MV-4-11 (cell line): ENCODE measurements around the gene TLL1.

Experiments
- DNase-seq: peaks from one replicate; lab custom pipeline; 2025; lab: John Stamatoyannopoulos, UW

The TLL1 gene

DNA sequence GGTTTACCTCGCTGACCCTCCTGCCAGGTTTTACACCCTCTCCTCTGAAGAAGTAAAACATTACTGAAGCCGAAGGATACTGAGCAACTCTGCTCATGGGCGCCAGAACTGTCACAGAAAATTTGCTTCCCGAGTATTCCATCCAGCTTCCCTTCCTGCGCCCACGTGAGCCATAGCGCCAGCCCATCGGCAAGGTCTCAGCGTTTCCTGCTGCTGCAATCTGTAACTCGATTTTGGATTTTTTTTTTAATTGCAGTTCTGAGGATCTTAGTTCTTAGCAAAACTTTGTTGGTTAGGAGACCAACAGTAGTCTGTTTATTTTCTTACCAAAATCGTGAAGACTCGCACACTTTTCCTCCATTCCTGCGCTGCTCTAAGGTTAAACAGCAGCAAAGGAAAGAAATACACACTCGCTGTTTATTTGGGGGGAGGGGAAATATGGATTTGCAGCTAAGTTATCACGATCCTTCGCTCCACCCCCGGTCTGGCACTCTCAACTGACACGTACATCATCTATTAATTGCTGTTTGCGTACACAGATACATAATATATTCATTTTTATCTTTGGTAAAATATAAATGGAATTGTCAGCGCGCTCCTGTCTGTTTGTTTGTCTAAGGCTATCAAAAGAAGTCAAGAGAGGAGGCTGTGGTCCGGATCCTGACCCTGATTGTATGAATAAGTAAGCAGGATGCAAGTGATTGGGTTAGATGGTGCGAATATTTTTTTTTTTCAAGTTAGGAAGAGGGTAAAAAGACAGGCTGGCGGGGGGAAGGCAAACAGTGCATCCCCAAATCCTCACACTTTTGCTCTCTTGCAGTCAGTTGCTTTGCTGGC, at the start of gene TLL1:
Gene TLL1, plus strand, starts transcription at position 777 of the 837 bp plus-strand sequence. CDS start 668 bp downstream, outside the sequence.
- no peak for DNase-seq

DNA sequence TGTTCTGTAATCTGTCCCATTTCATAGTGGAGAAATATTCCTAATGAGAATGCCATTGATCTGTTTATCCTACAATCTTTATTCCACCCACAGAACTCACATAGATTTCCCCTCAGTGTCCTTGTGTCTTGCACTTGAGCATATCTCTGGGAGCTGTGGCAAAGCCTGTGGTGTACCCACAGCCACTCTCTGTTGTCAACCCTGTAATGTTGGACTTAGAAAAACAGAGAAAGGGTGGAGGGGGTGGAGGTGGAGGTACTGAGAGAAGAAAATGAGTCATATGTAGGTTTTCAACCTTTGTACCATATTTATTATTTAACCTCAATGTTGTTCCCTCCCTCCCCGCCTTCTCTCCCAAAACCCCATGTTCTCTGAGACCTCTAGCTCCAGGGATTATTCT, 46.9 kb upstream of the TLL1 start:
- no peak for DNase-seq

DNA sequence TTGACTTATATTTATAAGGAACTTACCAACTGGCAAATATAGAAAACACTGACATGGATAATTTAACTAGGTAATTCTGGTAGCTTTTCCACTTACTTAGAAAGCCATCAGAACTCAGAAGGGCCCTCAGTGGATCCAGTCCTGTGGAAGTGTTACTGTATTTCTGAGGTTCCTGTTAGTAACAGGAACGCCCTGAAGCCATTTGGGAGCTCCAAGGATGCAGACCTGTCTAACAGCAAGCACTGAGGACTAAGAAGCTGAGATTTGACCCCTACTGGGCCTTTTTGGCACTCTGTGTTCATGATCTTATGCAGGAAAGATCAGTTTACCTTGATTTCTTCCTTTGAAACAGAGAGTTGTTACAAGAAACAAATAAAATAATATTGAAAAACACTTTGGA, 46.0 kb upstream of the TLL1 start:
- no peak for DNase-seq

DNA sequence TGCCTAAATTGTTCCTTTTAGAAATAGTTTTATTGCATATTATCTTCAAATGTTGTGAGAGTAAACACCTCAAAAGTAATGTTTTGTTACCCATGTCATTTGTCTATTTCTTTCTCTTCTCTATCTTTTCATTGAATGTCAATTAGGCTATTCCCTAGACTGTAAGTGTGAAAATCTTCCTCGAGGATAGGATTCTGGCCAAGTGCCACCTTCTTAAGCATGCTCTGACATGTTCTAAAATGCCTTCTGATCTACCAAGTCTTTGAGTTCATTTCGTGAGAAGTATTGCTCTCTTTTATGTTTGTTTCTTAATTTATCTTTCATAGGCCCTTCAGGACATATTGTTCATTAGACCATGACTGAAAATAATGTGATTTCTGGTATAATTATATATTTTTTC, 44.1 kb upstream of the TLL1 start:
- DNase-seq = no peak

DNA sequence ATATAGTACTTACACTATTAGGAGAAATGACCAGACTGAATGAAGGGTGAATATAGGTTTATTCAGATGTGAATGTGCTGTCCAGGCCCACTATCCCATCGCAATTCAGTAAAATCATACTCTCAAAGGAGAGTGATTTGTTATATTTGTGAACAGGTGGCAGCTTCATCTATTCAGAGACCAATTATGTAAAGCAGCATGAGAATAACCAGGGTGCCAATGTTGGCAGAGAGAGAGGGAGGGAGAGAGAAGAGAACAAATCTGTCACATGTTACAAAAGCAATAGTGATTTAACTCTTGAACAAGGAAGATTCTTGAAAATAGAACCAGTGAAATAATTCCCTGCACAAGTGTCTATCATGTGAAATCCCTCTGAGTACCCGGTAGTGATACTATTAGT, 38.9 kb upstream of the TLL1 start:
- DNase-seq = no peak

DNA sequence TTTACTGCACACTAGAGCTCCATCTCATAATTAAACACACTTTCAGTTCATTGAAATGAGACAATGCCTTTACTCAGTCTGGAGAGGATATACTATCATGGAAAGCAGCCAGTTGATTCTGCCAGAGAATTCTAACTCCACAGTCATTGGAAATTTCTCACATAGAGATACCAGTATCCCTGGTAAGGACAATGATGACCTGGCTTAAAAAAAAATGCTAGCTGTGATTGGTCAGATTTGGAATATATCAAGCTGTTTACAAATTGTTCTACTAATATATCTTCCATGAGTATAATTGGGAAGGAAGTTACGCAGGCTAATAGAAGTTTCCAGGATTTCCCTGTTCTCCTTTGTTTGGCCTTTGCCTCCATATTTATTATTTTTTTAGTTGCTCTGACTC, 34.5 kb upstream of the TLL1 start:
- no peak for DNase-seq

DNA sequence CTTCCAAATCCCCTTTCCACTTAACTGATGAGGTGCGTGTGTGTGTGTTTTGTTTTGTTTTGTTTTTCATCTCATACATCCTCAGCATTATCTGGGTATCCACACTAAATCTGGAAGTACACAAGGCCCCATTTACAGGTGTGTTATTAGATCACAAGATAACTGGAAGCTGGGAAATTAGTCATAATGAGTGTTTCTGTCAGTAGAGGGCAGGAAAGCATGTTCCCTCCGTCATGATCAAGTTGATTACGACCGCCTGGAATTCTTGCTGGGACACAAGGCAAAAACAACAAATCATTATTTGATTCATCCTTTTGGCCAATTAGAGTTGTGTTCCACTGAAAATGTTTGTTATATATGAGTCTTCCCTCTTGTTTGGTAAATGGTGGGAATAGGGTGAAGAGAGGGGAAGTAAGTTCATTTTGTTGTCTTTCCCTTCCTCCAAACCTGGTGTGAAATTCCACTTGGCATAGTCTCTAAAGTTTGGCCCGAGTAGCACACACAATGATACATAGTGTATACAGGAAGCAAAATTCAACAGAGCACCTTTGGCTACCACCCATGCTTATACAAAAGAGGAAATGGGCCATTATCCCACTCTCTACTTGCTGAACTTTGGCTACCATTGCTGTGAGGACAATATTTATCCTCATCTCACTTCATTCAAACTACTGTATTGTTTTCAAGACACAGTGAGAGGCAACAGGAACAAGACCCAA, 33.3 kb upstream of the TLL1 start:
- DNase-seq = no peak

DNA sequence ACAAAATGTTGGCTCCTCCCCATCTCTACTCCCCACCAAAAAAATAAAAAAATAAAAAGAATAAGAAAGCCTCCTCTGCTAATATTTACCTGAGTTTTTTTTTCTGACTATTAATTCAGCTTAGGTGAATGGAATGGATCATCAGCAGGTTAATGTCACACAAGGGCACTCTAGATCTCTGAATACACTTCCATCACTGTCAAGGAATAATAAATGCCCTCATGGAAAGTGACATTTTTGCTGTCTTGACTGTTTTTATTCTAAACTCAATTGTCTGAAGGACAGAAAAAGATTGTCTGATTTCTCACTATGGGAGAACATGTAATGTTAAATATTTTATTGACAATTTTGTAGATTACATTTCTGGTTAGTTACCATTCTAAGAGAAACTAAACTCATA, 30.4 kb upstream of the TLL1 start:
- no peak for DNase-seq

DNA sequence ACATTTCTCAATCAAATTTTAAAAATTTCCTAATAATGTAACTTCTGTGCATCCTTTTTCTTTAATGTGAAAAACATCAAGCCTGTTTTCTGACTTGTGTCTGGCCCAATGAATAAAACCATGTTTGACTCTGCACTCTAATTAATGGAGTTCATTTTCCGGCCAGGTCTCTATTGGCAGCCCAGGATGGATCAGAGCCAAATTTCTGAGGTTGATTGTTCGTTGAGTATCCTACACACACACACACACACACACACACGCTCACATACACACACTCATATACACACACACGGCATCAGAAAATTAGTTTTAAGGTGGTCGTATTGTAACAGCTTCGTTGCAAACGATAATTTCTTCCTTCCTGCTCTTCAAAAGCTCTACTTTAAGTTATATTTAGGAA, 28.9 kb upstream of the TLL1 start:
- DNase-seq = no peak

DNA sequence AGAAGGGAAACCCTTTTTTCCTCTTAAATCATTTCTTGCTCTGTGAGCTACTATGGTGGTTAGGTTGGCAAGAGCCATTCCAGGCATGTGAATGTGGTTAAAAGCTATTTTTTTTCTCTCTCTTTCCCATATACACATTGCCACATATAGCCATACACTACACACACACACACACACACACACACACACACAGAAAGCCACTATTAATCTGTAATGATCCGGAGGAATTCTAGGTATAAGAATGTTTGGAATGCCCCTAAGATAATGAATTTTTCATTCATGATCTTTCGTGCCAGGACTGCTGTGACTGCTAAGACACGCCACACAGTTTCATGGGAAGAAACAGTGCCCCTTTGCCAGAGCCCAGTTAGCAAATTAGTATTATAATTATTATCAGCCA, 21.8 kb upstream of the TLL1 start:
- DNase-seq = no peak

DNA sequence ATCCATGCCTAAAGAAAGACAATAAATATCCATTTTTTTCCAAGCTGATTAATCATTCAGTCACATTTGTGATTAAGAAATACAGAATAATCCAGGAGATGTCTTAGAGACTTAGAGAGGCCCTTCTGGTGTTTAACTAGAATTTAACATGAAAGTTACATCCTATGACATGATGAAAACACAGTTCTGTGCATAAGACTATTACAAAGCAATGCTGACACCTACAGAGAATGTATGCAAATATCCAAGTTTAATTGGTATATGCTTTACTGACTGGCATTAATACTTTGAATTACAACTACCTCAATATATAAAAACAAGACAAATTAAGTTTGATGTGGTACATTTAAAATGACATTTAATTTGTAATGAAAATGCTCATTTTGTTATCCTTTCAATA, 17.8 kb upstream of the TLL1 start:
- DNase-seq = no peak

DNA sequence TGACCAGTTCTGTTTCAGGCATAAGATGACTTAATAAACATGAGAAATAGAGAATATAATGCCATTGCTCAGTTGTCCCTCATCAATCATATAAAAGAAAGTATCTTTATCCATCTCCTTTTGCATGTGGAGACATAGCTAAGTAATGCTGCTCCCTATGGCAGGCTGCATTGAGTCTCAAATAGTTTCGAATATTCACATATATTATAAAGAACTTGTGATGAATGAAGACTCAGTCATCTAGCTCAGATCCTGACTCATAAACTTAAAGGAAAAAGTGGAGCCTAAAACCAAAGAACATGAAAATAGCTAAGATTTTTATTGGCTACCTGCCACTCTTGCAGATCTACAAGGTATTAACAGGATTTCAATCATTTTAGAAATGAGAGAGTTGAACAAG, 11.7 kb upstream of the TLL1 start:
- DNase-seq = no peak

DNA sequence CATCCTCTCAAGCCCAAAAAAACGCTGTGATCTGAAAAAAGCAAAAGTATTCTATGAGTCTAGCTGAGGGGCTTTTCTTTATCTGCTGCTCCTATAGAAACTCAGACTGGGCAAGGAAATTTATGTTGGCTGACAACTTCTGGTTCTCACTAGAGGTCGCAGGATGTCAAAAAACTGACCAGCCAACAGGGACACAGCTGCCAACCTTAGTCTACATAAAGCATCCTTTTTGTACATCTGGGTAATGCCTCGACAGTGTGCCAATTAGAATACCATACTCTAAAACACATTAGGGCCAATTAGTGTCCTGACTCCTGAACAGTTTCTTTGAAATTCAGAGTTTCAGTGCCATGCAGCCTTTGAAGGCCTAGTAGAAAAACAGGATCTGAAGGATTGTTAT, 8.8 kb upstream of the TLL1 start:
- no peak for DNase-seq

DNA sequence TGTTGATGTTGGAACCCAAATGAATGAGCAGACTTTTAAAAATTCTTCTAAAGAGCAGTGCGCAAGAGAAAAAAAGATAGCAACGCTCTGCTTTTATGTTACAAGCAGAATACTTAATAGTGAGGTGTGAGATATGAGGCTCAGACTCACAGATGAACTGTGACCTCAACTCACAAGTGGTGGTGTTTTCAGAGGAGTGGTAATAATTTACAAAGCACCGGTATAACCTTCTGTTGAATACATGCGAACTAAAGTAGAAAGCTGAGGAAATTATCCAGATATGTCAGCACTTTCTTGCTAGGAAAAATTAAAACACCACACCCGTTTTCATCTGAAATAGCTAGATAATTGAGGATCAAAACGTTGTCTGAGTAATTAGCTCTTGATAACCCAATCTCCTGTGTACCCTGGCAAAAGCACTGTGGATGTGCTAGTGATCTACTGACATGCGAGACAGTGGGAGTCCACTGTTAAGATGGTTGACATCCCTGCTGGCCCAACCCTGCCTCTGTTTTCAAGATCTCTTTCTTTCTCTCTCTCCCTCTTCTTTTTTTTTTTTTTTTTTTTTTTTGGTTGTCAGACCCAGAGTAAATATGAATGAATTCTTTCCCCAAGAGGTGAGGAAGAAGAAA, 6.9 kb upstream of the TLL1 start:
- DNase-seq = no peak

DNA sequence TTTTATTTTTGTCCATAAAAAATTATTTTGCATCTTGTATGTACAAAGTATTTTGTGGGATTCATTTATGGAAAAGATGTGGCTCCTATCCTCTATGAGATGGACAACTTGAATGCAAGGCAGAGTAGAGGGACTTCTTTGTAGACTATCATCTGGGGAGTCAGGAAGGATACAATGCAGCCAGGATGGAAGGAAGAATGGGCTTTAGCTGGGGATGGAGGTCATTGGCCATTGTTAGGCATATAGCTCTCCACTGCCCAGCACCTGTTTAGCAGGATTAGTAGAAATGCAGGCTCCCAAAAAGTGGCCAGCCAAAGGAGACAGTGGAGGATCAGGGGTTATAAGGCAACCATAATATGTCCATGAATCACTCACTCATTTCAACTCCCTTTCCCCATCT, 5.1 kb upstream of the TLL1 start:
- no peak for DNase-seq

DNA sequence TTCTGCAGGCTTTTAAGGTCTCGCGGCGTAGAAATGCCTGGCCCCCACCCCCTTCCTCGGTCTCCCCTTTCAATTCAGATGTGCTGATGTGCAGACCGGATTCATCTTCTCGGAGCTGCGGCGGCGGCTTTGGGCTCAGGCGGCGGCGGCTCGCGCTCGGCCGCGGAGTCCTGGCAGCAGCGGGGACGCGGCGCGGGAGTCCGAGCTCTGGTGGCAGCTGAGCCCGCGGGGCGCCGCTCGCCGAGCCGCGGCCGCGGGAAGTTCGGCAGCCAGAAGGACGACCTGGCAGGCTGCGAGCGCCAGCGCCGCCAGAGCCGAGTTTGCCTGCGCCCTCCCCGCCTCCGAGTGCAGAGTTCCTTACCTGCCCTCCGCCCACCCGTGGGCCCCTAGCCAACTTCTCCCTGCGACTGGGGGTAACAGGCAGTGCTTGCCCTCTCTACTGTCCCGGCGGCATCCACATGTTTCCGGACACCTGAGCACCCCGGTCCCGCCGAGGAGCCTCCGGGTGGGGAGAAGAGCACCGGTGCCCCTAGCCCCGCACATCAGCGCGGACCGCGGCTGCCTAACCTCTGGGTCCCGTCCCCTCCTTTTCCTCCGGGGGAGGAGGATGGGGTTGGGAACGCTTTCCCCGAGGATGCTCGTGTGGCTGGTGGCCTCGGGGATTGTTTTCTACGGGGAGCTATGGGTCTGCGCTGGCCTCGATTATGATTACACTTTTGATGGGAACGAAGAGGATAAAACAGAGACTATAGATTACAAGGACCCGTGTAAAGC, 448 bp downstream of the TLL1 start:
- no peak for DNase-seq

DNA sequence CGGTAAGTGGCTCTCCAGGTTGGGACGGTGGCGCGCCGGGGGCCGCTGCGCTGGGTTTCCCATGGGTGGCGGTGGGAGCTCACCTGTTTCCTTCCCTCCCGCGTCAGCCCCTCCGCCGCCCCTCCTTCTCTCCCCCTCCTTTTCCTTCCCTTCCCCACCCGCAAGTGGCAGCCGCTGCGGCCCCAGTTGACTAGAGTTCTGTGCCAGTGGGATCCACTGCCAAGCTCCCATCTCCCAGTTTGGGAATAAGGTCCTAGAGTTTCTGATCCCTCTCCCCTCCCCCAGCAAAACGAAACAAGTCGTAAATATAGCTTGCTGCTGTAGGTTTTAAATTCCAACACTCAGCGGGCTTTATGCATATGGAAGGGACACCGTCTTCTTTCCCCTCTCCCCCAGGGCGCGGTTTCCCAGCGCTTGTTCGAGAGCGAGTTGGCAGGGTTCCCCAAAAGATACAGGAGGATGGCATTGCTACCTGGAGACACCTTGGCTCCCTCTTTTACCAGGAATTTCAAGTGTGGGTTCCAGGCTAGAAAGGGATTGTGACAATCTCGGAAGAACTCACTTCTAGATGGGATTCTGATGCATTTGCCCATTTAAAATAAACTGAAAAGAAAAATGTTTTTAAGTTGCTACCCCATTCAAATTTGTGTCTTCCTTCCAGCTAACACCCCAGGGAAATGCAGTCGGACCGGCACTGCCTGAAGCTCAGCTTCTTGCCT, 1.2 kb downstream of the TLL1 start:
- no peak for DNase-seq

DNA sequence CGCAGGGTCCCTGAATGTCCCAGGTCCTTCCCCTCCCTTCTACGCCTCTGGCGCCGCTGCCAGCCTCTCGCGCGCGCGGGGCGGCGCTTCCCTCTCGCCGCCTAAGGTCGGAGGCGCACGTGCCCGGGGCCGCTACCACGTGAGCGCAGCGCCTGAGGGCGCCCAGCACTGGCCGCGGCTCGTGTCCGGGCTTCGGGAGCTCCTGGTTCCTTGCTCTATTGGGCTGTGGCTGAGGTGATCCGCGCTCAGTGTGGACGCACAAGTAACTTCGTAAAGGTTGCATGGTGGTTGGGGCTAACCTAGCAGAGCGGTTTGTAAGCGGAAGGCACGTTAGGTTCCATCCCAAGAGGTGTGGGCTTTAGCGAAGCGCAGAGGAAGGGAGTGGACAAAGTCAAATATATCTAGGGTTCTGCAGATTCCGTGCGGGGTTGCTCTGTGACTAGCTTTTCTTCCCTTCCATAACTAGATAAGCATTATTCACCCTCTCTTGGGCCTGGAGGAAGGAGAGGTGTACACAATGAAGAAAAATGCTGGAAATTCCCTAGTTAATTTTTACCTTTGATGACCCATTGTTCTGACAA, 1.8 kb downstream of the TLL1 start:
- no peak for DNase-seq

DNA sequence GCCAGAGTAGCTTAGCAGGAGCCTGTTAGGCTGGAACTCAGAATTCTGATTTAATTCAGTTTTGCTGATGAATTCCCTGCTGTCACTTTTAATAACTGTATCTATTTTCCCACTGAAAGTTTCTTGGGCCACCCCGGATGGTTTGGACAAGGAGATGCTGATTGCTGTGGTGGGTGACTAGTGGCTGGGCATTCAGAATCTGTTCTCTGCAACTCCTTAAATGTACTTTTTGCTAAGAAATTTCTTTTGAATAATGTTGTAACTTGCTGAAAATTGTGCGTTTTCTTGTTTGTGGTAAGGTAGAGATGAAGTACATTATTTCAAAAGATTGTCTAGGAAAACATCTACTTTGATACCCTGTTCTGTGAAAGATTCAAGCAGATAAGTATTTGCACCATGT, 2.4 kb downstream of the TLL1 start:
- DNase-seq = no peak

DNA sequence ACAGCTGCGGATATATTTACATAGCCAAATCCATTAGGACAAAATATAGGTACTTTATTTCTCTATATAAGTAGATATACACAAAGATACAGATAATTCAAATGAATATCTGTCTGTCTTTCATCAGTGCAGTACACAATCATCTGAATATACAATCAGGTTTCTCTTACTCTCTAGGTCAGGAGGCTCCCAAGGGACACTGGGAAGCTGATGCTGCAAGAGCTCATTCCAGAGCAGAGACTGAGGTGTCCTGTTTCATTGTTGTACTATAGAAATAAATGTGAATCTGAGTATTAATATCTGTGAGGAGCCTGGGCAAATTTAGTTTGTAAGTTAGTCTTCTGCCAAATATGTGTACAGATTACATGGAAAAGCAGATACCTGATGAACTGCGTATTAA, 4.2 kb downstream of the TLL1 start:
- no peak for DNase-seq

DNA sequence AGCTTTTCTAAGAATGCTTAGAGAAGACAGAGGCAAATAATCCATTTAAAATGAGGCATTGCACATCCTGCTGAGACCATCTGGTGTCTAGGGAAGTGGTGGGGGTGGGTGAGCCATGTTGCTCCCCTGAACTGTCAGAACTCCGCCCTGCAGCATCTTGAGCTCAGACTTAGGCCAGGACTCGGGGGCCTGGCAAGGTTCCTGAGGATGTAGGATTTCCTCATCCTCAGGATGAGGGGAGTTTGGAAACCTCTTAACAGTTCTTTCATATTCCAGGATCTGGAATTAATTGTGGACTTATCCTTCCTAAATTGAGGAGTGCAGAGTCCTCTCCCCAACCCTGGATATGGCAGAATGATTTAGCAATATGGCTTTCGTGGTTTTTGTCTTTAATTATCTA, 6.6 kb downstream of the TLL1 start:
- DNase-seq = no peak
